Liver (tissue), 3 donors: Measurements from ENCODE around the gene BHLHA15.
A peak's percentile ranks its signal among the peaks of the same experiment; 100 is the strongest.

Source experiments
- ATF3 ChIP-seq: IDR thresholded peaks from 2 replicates; pipeline ENCODE4 v1.6.1; 2016; ENCODE audit warnings: antibody characterized with exemption
- CTCF ChIP-seq: fragments of 150-350 bp; IDR thresholded peaks from 2 replicates; pipeline ENCODE4 v1.5.1; 2017; ENCODE audit warnings: improper control_type of control experiment, low read depth, low read length; ENCODE audit not compliant: missing input control
- EGR1 ChIP-seq, 2 donors: IDR thresholded peaks; 2 replicates each; pipeline ENCODE4 v1.6.1; 2016 to 2018; ENCODE audit warnings: antibody characterized with exemption in 2 of 2, low read depth in 2 of 2
- GABPA ChIP-seq, 2 donors: IDR thresholded peaks in 1 of 2; conservative IDR thresholded peaks in 1 of 2; 2 replicates each; pipeline ENCODE4 v1.6.1; 2016; ENCODE audit warnings: antibody characterized with exemption in 2 of 2, mild to moderate bottlenecking in 1 of 2, moderate library complexity in 1 of 2
- MAX ChIP-seq: IDR thresholded peaks from 2 replicates; pipeline ENCODE4 v1.6.1; 2016; ENCODE audit warnings: antibody characterized with exemption
- RAD21 ChIP-seq, 2 donors: IDR thresholded peaks; 2 replicates each; pipeline ENCODE4 v1.6.1; 2016; ENCODE audit warnings: antibody characterized with exemption in 2 of 2, mild to moderate bottlenecking in 2 of 2
- REST ChIP-seq: IDR thresholded peaks from 2 replicates; pipeline ENCODE4 v1.6.1; 2016; ENCODE audit warnings: antibody characterized with exemption, mild to moderate bottlenecking
- RXRA ChIP-seq, 2 donors: IDR thresholded peaks; 2 replicates each; pipeline ENCODE4 v1.6.1; 2017 to 2018; ENCODE audit warnings: antibody characterized with exemption in 2 of 2, mild to moderate bottlenecking in 1 of 2
- SP1 ChIP-seq: IDR thresholded peaks from 2 replicates; pipeline ENCODE4 v1.6.1; 2018; ENCODE audit warnings: antibody characterized with exemption, mild to moderate bottlenecking
- TAF1 ChIP-seq: conservative IDR thresholded peaks from 2 replicates; pipeline ENCODE4 v1.6.1; 2016; ENCODE audit warnings: antibody characterized with exemption, mild to moderate bottlenecking
- YY1 ChIP-seq: IDR thresholded peaks from 2 replicates; pipeline ENCODE4 v1.6.1; 2016; ENCODE audit warnings: antibody characterized with exemption, mild to moderate bottlenecking
- ZBTB33 ChIP-seq: IDR thresholded peaks from 2 replicates; pipeline ENCODE4 v1.6.1; 2016; ENCODE audit warnings: antibody characterized with exemption
- donor health status: healthy.
- donor health status: healthy.

- TF ChIP-seq CTCF, result no peak
- TF ChIP-seq RAD21 (IDR thresholded peaks at IDR 0.05), result no peak
- peak in 1 of 2 donors; percentile 17 for TF ChIP-seq EGR1 (IDR thresholded peaks at IDR 0.05; ENCODE audit: low read depth in 2 of 2)
- no peak for TF ChIP-seq MAX
- TF ChIP-seq ZBTB33, result no peak
- TF ChIP-seq YY1, result no peak
- TF ChIP-seq RXRA (IDR thresholded peaks at IDR 0.05), result no peak
- TF ChIP-seq SP1, result no peak
- TF ChIP-seq TAF1, result no peak
- TF ChIP-seq REST, result no peak
- peak; percentile 19 to 55 for TF ChIP-seq GABPA (IDR thresholded peaks at IDR 0.05 in 1 of 2, conservative IDR thresholded peaks at IDR 0.05 in 1 of 2)
- no peak for TF ChIP-seq ATF3
These were observed 37.9 kb downstream of the BHLHA15 start for GRCh38 chr7:98249106-98249505.
